Measurements from ENCODE around the gene EPS15. TPM values are rescaled to one million over a fixed set of nuclear protein-coding genes. Genes with fewer than 3 reads are reported as not detected.

EPS15 gene
- polyA plus RNA-seq, 1 donor: 52.3 TPM

GRCh38 chr1:51381964-51382363 is 137.1 kb downstream of the EPS15 start:
- DNase-seq: no peak

DNA sequence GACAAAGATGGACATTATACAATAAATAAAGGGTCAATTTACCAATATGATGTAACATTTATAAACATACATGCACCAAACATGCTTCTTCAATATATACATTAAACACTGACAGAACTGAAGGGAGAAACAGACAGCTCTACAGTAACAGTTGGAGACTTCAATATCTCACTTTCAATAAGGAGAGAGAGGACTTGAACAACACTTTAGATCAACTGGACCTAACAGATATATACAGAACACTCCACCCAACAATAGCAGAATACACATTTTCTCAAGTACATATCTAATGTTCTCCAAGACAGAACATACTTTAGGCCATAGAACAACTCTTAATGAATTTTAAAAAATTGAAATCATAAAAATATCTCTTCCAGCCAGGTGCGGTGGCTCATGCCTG is 138.1 kb downstream of the EPS15 start:
- no peak for DNase-seq

DNA sequence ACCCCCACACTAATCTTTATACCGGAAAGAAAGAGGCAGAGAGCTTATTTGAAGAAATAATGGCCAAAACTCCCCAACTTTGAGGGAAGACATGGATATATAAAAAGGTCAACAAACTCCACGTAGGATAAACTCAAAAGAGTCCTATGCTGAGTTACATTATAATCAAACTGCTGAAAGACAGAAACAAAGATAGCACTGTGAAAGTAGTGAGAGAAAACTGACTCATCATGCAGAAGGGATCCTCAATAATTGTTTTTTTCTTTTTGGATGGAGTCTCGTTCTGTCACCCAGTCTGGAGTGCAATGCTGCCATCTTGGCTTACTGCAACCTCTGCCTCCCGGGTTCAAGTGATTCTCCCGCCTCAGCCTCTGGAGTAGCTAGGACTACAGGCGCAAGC is 140.2 kb downstream of the EPS15 start:
- no peak for DNase-seq

- DNase-seq: no peak
Measured at GRCh38 chr1:51373898-51374297, 145.2 kb downstream of the EPS15 start.

- no peak for DNase-seq
Measured at GRCh38 chr1:51372561-51372960, 146.5 kb downstream of the EPS15 start.

DNA sequence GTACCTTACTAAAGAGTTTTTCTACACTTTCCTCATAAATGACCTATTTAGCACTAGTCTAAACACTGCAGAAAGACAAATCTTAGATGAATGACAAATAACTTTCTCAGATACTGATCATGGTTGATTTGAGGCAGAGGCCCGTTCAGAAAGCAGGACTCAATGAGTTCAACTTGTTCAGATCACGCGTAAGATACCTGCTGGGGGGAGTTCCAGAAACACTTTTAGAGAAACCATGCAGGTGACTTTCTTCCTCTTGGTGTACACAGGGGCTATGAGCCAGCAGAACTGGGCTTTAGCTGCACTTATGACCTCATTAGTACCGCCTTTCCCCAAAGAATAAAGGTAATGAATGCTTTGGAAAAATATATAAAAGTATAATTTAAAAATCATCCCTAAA is 149.9 kb downstream of the EPS15 start:
- no peak for DNase-seq

- DNase-seq: no peak
Measured at GRCh38 chr1:51365774-51366173, 153.3 kb downstream of the EPS15 start.

DNA sequence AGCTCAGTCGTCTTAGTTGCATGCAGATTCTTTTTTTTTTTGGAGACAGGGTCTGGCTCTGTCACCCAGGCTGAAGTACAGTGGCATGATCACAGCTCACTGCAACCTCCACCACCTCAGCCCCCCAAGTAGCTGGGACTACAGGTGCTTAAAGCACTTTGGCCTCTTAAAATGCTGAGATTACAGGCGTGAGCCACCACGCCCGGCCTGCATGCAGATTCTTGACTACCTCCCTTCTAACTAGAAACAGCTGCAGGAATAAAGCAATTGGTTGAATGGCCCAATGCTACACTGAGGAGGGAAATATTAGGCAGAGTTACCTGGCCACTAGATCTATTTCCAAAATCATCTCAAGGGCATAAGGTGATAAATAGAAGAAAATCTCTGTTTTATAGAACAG is 159.2 kb downstream of the EPS15 start:
- no peak for DNase-seq

GRCh38 chr1:51355382-51355781 is 163.7 kb downstream of the EPS15 start:
- DNase-seq: no peak

GRCh38 chr1:51354416-51354815 is 164.7 kb downstream of the EPS15 start:
- DNase-seq: no peak

- no peak for DNase-seq
Measured at GRCh38 chr1:51351907-51352306, 167.2 kb downstream of the EPS15 start.

DNA sequence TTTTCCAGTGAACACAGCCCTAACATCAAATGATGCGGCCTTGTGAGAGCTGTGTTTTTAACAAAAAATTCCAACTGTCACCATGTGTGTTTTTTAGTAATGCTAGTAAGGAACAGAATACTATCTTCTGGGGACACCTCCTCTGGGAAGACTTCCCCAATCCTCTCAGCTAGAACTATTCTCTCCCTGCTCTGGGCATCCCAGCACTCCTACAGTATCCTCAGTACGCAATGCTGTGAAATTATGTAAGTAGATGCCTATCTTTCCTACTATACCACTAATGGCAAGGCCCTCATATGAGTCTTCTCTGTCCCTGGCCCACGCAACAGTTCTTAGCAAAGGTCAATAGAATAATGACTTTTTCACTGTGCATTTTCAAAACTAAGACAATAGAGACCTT is 169.2 kb downstream of the EPS15 start:
- DNase-seq: no peak

GRCh38 chr1:51348147-51348527 is 170.9 kb downstream of the EPS15 start:
- DNase-seq: no peak

DNA sequence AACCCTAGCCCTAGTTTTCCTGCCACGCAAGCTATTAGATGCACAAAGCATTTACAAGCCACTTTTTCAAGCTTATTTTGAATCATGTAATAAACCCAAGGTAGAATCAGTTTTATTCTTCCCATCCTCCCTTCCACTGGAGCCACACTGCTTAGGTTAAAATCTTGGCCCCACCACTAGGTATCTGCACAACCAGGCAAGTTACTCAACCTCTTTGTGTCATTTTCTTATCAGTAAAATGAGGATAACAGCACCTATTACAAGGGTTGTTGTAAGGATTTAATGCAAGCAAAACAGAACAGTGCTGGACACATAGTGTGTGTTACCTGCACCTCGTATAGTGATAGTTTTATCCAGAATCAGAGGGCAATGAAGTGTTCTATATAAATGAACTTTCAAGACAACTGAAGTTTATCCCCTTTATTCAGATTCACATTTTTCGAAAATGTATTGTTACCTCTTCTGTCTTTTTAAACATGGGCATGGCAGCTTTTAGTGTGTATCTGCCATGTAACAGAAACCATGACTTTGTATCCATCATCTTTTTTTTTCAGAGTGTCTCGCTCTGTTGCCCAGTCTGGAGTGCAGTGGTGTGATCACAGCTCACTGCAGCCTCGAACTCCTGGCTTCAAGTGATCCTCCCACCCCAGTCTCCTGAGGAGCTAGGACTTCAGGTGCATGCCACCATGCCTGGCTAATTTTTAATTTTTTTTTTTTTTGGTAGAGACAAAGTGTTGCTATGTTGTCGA is 171.5 kb downstream of the EPS15 start:
- DNase-seq: no peak

GRCh38 chr1:51346086-51346942 is 172.8 kb downstream of the EPS15 start:
- DNase-seq: no peak

DNA sequence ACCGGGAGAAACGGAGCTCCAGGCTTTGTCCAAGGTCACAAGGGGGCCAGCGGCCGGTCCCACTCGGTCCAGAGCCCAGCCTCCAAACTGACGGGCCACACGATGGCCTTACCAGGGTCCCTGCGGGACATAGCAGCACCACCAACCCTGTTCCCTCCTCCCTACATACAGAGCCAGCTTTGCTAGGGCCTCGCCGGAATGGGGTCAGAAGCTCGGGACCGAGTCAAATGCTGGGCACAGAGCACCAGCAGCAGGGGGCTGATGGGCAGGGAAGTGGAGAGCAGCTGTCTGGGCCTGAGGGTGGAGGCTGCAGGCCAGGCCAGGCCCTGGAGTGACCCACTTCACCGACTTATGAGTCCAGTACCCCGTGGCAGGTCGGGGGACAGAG is 173.8 kb downstream of the EPS15 start:
- DNase-seq: no peak

- no peak for DNase-seq
Measured at GRCh38 chr1:51344602-51345299, 174.3 kb downstream of the EPS15 start.

- no peak for DNase-seq
Measured at GRCh38 chr1:51344276-51344601, 174.8 kb downstream of the EPS15 start.

DNA sequence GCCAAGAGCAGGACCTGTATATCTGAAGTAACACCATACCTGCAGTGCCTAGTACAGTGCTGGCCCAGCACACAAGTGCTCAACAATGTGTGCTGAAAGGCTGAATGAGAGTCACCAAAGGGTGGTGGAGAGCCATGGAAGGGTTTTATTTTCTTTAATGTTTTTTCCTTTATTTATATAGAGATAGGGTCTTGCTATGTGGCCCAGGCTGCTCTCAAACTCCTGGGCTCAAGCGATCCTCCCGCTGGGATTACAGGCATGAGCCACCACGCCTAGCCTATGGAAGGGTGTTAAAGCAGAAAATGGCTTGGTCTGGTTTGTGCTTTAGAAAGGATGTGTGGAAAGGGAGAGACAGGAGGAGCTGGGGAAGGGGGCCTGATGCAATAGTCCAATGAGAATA is 175.4 kb downstream of the EPS15 start:
- no peak for DNase-seq

GRCh38 chr1:51342591-51343206 is 176.4 kb downstream of the EPS15 start:
- DNase-seq: no peak

DNA sequence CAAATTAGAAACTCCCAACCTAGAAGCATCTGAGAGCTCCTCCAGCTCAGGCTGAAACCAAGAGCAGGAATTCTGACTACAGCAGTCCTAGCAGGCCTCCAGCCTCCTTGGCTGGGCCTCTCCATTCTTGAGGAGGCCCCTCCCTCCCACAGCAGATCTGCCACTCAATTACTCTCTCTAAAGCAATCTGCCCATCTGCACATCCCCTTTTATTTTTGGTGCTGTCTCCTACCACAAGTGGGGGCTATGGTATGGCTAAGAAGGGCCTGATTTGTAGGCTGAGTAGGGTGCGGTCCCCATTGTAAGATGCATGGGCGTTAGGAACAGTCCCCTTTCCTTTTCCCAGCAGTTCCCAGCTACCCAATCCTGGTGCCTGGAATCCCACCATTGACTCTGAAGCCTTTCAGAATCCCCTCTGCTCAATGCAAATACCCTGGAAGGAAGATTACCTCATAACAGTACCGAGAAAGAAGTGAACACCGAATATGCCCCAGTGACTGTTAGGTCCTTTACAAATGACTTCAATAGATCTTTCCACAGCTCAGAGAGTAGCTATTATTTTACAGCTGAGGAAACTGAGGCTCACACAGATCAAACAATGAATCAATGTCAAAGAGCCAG is 177.1 kb downstream of the EPS15 start:
- no peak for DNase-seq

DNA sequence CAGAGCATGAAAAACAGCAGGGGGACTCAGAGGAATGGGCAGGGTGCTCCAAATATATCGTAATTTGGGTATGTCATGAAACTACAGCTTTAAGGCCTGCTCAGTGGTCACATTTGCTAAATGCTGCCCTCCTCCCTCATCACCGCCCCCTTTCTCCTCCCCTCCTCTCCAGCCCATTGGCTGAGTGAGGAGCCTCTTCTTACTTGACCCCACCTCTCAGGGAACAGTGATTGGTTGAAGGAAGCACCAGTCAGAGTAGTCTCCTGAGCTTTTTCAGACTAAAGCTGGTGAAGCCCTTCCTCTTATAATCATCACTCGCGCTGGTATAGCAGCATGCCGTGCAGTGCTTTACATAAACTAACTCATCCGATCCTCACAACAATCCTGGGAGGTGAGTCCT is 178.7 kb downstream of the EPS15 start:
- no peak for DNase-seq

All from left kidney (tissue), 2 donors.